ENCODE results near the gene KCNH2.

DNA sequence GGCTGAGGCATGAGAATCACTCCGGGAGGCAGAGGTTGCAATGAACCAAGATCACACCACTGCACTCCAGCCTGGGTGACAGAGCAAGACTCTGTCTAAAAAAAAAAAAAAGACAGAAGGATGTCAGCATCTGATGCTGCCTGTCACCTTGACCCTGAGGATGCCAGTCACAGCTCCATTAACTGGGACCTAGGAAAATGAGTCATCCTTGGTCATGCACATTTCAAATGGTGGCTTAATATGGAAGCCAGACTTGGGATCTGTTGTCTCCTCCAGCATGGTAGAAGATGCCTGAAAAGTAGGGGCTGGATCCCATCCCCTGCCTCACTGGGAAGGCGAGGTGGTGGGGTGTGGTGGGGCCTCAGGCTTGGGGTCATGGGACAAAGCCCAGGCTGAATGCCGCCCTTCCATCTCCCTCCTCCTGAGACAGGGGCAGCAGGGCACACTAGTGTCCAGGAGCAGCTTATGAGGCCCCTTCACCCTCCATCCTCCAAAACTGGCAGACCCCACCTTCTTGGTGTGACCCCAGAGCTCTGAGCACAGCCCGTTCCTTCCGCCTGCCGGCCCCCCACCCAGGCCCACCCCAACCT lies 14.0 kb upstream of the KCNH2 start:
- no peak for TF ChIP-seq EZH2phosphoT487 (IDR thresholded peaks at IDR 0.05; ENCODE audit: low read depth, severe bottlenecking, unreplicated experiment)
- TF ChIP-seq, protein P1, sequence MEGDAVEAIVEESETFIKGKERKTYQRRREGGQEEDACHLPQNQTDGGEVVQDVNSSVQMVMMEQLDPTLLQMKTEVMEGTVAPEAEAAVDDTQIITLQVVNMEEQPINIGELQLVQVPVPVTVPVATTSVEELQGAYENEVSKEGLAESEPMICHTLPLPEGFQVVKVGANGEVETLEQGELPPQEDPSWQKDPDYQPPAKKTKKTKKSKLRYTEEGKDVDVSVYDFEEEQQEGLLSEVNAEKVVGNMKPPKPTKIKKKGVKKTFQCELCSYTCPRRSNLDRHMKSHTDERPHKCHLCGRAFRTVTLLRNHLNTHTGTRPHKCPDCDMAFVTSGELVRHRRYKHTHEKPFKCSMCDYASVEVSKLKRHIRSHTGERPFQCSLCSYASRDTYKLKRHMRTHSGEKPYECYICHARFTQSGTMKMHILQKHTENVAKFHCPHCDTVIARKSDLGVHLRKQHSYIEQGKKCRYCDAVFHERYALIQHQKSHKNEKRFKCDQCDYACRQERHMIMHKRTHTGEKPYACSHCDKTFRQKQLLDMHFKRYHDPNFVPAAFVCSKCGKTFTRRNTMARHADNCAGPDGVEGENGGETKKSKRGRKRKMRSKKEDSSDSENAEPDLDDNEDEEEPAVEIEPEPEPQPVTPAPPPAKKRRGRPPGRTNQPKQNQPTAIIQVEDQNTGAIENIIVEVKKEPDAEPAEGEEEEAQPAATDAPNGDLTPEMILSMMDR (IDR thresholded peaks at IDR 0.05; ENCODE audit: poor library complexity): no peak

Data from hepatocyte (in vitro differentiated cells).